WTC11 (cell line): ENCODE data around the gene CLMP. TPM values are rescaled to one million over a fixed set of nuclear protein-coding genes. Genes with fewer than 3 reads are reported as not detected.

Experiments used
- ATAC-seq: fragments of 200-7000 bp; cut with Tn5 transposase; 2 replicates; pipeline ENCODE4 v1.10.0; 2021; ENCODE audit warnings: mild to moderate bottlenecking, moderate library complexity
- CTCF ChIA-PET: fragments of 300-600 bp; sonication (Branson Sonifier 250); formaldehyde crosslinking; loops from one replicate; lab custom pipeline; 2021; ENCODE audit warnings: antibody characterized with exemption; lab: Charles Lee
- POLR2A ChIA-PET: fragments of 350-600 bp; sonication (Branson Sonifier 250); formaldehyde crosslinking; loops from one replicate; lab custom pipeline; 2021; ENCODE audit warnings: antibody characterized with exemption; lab: Charles Lee
- DNase-seq: peaks from one replicate; pipeline ENCODE4 v3.0.0; 2021; ENCODE audit warnings: low spot score
- H3K27ac Mint-ChIP-seq: 2 replicates; pipeline ENCODE4 v1.8.0; 2021; ENCODE audit warnings: mixed read lengths
- H3K27me3 Mint-ChIP-seq: 2 replicates; pipeline ENCODE4 v1.8.0; 2021; ENCODE audit warnings: low read depth, mild to moderate bottlenecking, moderate library complexity, mixed read lengths
- H3K36me3 Mint-ChIP-seq: 2 replicates; pipeline ENCODE4 v1.8.0; 2021; ENCODE audit warnings: mixed read lengths
- H3K4me1 Mint-ChIP-seq: 2 replicates; pipeline ENCODE4 v1.8.0; 2022; ENCODE audit warnings: mixed read lengths
- H3K4me3 Mint-ChIP-seq: 2 replicates; pipeline ENCODE4 v1.8.0; 2021; ENCODE audit warnings: mild to moderate bottlenecking, moderate library complexity, mixed read lengths
- H3K9me3 Mint-ChIP-seq: 2 replicates; pipeline ENCODE4 v1.8.0; 2021; ENCODE audit warnings: mixed read lengths
- ATF3 ChIP-seq: sonication (generic); formaldehyde crosslinking; conservative IDR thresholded peaks from 2 replicates; pipeline ENCODE4 v1.8.1; 2022; ENCODE audit warnings: mild to moderate bottlenecking, missing genetic modification reagents
- E2F4 ChIP-seq: sonication (generic); formaldehyde crosslinking; IDR thresholded peaks from 2 replicates; pipeline ENCODE4 v1.8.1; 2022; ENCODE audit warnings: low read depth, mild to moderate bottlenecking, moderate library complexity, missing genetic modification reagents, borderline replicate concordance
- EMX1 ChIP-seq: fragments of 250-450 bp; sonication (Bioruptor Pico); IDR thresholded peaks from 2 replicates; pipeline ENCODE4 v1.8.0; 2021; ENCODE audit warnings: mild to moderate bottlenecking
- ETV6 ChIP-seq: sonication (generic); formaldehyde crosslinking; IDR thresholded peaks from 2 replicates; pipeline ENCODE4 v1.8.1; 2022; ENCODE audit warnings: mild to moderate bottlenecking, missing genetic modification reagents
- GRHL2 ChIP-seq: fragments of 250-450 bp; sonication (Bioruptor Pico); IDR thresholded peaks from 2 replicates; pipeline ENCODE4 v1.8.0; 2022; ENCODE audit warnings: mild to moderate bottlenecking, moderate library complexity; ENCODE audit not compliant: insufficient replicate concordance, severe bottlenecking
- HMGA2 ChIP-seq: fragments of 250-450 bp; sonication (Bioruptor Pico); IDR thresholded peaks from 2 replicates; pipeline ENCODE4 v1.4.0; 2021; ENCODE audit warnings: mild to moderate bottlenecking, moderate library complexity
- MLX ChIP-seq: sonication (generic); formaldehyde crosslinking; IDR thresholded peaks from 2 replicates; pipeline ENCODE4 v1.8.1; 2023; ENCODE audit warnings: mild to moderate bottlenecking, missing genetic modification reagents, moderate library complexity
- NFYB ChIP-seq: sonication (generic); formaldehyde crosslinking; conservative IDR thresholded peaks from 2 replicates; pipeline ENCODE4 v1.8.0; 2022; ENCODE audit warnings: low read depth, missing genetic modification reagents
- NR2C2 ChIP-seq: sonication (generic); formaldehyde crosslinking; IDR thresholded peaks from 2 replicates; pipeline ENCODE4 v1.8.0; 2022; ENCODE audit warnings: mild to moderate bottlenecking, missing genetic modification reagents
- NR3C1 ChIP-seq: sonication (generic); formaldehyde crosslinking; conservative IDR thresholded peaks from 2 replicates; pipeline ENCODE4 v1.8.1; 2023; ENCODE audit warnings: low read depth, mild to moderate bottlenecking, missing genetic modification reagents
- TEAD4 ChIP-seq: sonication (generic); formaldehyde crosslinking; IDR thresholded peaks from 2 replicates; pipeline ENCODE4 v1.8.0; 2022; ENCODE audit warnings: mild to moderate bottlenecking, missing genetic modification reagents
- ZNF138 ChIP-seq: sonication (generic); formaldehyde crosslinking; conservative IDR thresholded peaks from 2 replicates; pipeline ENCODE4 v1.8.1; 2022; ENCODE audit warnings: mild to moderate bottlenecking, moderate library complexity, missing genetic modification reagents
- ZNF219 ChIP-seq: sonication (generic); formaldehyde crosslinking; IDR thresholded peaks from 2 replicates; pipeline ENCODE4 v1.8.0; 2023; ENCODE audit warnings: missing genetic modification reagents, mild to moderate bottlenecking, borderline replicate concordance
- ZNF263 ChIP-seq: sonication (generic); formaldehyde crosslinking; IDR thresholded peaks from 2 replicates; pipeline ENCODE4 v1.8.1; 2022; ENCODE audit warnings: low read depth, mild to moderate bottlenecking, moderate library complexity, missing genetic modification reagents
- ZNF425 ChIP-seq: fragments of 250-450 bp; sonication (Bioruptor Pico); conservative IDR thresholded peaks from 2 replicates; pipeline ENCODE4 v1.9.0; 2021; ENCODE audit warnings: mild to moderate bottlenecking
- total RNA-seq: library from RNA; stranded (reverse); gene quantifications from 3 replicates; pipeline ENCODE4 v1.2.3, GENCODE V29; 2021
- TF ChIP-seq, protein P1 (sequence below): fragments of 250-450 bp; sonication (Bioruptor Pico); IDR thresholded peaks from 2 replicates; pipeline ENCODE4 v1.9.0; 2021; ENCODE audit warnings: mild to moderate bottlenecking
- TF ChIP-seq, protein P2 (sequence below): sonication (generic); formaldehyde crosslinking; IDR thresholded peaks from 2 replicates; pipeline ENCODE4 v1.8.0; 2023; ENCODE audit warnings: missing genetic modification reagents, mild to moderate bottlenecking, borderline replicate concordance
- TF ChIP-seq, protein P3 (sequence below): fragments of 250-450 bp; sonication (Bioruptor Pico); IDR thresholded peaks from 2 replicates; pipeline ENCODE4 v1.9.0; 2021; ENCODE audit warnings: moderate library complexity, mild to moderate bottlenecking, inconsistent platforms, borderline replicate concordance
- TF ChIP-seq, protein P4 (sequence below): sonication (generic); formaldehyde crosslinking; IDR thresholded peaks from 2 replicates; pipeline ENCODE4 v1.8.0; 2023; ENCODE audit warnings: missing genetic modification reagents
- TF ChIP-seq, protein P5 (sequence below): sonication (generic); formaldehyde crosslinking; IDR thresholded peaks from 2 replicates; pipeline ENCODE4 v1.8.0; 2022; ENCODE audit warnings: mild to moderate bottlenecking, missing genetic modification reagents

Gene CLMP
- total RNA-seq, 1 experiment from 2014 or later: 20.0 TPM

DNA sequence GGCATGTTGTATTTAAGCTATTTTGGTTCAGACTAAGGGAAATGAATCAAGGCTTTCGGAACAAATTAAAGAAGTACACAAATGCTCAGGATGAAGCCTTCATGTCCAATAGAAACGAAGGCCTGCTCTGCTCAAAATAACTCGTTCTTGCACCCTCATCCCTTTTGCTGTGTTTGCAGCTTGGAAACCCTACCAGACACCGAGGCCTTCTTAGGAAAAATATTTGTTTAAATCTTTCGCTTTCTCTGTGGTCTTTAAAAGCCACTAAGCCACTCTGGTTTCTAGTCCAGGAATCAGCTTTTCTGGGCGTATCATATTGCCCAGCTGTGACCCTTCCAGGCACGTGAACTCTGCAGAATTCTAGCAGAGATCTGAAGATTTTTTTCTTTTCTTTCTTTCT lies 72.2 kb downstream of the CLMP start (continued):
- TF ChIP-seq, protein P1, sequence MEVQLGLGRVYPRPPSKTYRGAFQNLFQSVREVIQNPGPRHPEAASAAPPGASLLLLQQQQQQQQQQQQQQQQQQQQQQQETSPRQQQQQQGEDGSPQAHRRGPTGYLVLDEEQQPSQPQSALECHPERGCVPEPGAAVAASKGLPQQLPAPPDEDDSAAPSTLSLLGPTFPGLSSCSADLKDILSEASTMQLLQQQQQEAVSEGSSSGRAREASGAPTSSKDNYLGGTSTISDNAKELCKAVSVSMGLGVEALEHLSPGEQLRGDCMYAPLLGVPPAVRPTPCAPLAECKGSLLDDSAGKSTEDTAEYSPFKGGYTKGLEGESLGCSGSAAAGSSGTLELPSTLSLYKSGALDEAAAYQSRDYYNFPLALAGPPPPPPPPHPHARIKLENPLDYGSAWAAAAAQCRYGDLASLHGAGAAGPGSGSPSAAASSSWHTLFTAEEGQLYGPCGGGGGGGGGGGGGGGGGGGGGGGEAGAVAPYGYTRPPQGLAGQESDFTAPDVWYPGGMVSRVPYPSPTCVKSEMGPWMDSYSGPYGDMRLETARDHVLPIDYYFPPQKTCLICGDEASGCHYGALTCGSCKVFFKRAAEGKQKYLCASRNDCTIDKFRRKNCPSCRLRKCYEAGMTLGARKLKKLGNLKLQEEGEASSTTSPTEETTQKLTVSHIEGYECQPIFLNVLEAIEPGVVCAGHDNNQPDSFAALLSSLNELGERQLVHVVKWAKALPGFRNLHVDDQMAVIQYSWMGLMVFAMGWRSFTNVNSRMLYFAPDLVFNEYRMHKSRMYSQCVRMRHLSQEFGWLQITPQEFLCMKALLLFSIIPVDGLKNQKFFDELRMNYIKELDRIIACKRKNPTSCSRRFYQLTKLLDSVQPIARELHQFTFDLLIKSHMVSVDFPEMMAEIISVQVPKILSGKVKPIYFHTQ: no peak
- TF ChIP-seq NR3C1 (no peak), NFYB (no peak), ETV6 (CRISPR knock-in tag) (no peak), ZNF138 (CRISPR knock-in tag) (no peak), ZNF219 (CRISPR knock-in tag) (no peak), HMGA2 (CRISPR knock-in tag) (no peak), NR2C2 (CRISPR knock-in tag) (no peak)
- TF ChIP-seq, protein P2, sequence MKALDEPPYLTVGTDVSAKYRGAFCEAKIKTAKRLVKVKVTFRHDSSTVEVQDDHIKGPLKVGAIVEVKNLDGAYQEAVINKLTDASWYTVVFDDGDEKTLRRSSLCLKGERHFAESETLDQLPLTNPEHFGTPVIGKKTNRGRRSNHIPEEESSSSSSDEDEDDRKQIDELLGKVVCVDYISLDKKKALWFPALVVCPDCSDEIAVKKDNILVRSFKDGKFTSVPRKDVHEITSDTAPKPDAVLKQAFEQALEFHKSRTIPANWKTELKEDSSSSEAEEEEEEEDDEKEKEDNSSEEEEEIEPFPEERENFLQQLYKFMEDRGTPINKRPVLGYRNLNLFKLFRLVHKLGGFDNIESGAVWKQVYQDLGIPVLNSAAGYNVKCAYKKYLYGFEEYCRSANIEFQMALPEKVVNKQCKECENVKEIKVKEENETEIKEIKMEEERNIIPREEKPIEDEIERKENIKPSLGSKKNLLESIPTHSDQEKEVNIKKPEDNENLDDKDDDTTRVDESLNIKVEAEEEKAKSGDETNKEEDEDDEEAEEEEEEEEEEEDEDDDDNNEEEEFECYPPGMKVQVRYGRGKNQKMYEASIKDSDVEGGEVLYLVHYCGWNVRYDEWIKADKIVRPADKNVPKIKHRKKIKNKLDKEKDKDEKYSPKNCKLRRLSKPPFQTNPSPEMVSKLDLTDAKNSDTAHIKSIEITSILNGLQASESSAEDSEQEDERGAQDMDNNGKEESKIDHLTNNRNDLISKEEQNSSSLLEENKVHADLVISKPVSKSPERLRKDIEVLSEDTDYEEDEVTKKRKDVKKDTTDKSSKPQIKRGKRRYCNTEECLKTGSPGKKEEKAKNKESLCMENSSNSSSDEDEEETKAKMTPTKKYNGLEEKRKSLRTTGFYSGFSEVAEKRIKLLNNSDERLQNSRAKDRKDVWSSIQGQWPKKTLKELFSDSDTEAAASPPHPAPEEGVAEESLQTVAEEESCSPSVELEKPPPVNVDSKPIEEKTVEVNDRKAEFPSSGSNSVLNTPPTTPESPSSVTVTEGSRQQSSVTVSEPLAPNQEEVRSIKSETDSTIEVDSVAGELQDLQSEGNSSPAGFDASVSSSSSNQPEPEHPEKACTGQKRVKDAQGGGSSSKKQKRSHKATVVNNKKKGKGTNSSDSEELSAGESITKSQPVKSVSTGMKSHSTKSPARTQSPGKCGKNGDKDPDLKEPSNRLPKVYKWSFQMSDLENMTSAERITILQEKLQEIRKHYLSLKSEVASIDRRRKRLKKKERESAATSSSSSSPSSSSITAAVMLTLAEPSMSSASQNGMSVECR (CRISPR knock-in tag): no peak

GRCh38 chr11:123122341-123122740 lies 72.7 kb downstream of the CLMP start:
- no peak for DNase-seq
- no peaks in the 10 kb centered on the region for H3K27me3 Mint-ChIP-seq
- H3K9me3 Mint-ChIP-seq: no peaks in the 10 kb centered on the region
- CTCF ChIA-PET: interaction anchor here (1.2 to 3.9 kb wide), 2 partner anchors 10 to 139 kb away, joined by 3 to 14 read pairs; no protein-coding TSS in a partner anchor
- peaks cover 8% of the 10 kb centered on the region for H3K4me1 Mint-ChIP-seq
- peak overlapping the region; percentile 26; the same call in 1 of the 2 replicates for H3K27ac Mint-ChIP-seq
- no peaks in the 10 kb centered on the region; the same call in 1 of the 2 replicates for H3K36me3 Mint-ChIP-seq
- no peak for ATAC-seq
- POLR2A ChIA-PET: interaction anchor here (0.9 kb wide), 1 partner anchor 18 kb away, joined by 3 read pairs; no protein-coding TSS in a partner anchor
- no peak overlapping the region for H3K4me3 Mint-ChIP-seq
- TF ChIP-seq, protein P3, sequence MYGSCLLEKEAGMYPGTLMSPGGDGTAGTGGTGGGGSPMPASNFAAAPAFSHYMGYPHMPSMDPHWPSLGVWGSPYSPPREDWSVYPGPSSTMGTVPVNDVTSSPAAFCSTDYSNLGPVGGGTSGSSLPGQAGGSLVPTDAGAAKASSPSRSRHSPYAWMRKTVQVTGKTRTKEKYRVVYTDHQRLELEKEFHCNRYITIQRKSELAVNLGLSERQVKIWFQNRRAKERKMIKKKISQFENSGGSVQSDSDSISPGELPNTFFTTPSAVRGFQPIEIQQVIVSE (CRISPR knock-in tag): no peak
- no peak for TF ChIP-seq TEAD4 (CRISPR knock-in tag)
- TF ChIP-seq ZNF425 (CRISPR knock-in tag): no peak
- TF ChIP-seq GRHL2 (CRISPR knock-in tag): no peak
- no peak for TF ChIP-seq ATF3
- no peak for TF ChIP-seq EMX1
- TF ChIP-seq MLX: no peak
- no peak for TF ChIP-seq E2F4 (CRISPR knock-in tag)
- TF ChIP-seq, protein P4, sequence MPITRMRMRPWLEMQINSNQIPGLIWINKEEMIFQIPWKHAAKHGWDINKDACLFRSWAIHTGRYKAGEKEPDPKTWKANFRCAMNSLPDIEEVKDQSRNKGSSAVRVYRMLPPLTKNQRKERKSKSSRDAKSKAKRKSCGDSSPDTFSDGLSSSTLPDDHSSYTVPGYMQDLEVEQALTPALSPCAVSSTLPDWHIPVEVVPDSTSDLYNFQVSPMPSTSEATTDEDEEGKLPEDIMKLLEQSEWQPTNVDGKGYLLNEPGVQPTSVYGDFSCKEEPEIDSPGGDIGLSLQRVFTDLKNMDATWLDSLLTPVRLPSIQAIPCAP (CRISPR knock-in tag): no peak
- TF ChIP-seq, protein P5, sequence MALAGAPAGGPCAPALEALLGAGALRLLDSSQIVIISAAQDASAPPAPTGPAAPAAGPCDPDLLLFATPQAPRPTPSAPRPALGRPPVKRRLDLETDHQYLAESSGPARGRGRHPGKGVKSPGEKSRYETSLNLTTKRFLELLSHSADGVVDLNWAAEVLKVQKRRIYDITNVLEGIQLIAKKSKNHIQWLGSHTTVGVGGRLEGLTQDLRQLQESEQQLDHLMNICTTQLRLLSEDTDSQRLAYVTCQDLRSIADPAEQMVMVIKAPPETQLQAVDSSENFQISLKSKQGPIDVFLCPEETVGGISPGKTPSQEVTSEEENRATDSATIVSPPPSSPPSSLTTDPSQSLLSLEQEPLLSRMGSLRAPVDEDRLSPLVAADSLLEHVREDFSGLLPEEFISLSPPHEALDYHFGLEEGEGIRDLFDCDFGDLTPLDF (CRISPR knock-in tag): no peak
- TF ChIP-seq ZNF263 (CRISPR knock-in tag): no peak
- TF ChIP-seq ZNF219 (CRISPR knock-in tag): no peak
